SW480 (cell line): ENCODE measurements around the gene POU1F1.
"Not testable (repeated sequence)": the region's sequence is repeated elsewhere in the genome, so short reads cannot be mapped to it uniquely, and the experiment has no call there.

Experiments used
- DNase-seq: peaks from one replicate; pipeline ENCODE4 v3.0.0-alpha.2; 2016; ENCODE audit warnings: low spot score

POU1F1 gene, protein sequence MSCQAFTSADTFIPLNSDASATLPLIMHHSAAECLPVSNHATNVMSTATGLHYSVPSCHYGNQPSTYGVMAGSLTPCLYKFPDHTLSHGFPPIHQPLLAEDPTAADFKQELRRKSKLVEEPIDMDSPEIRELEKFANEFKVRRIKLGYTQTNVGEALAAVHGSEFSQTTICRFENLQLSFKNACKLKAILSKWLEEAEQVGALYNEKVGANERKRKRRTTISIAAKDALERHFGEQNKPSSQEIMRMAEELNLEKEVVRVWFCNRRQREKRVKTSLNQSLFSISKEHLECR

GRCh38 chr3:87276484-87276883, at the start of gene POU1F1:
Gene POU1F1 (minus strand): TSS chr3:87276584. CDS start chr3:87276462, 122 bp downstream.
- DNase-seq: no peak

DNA sequence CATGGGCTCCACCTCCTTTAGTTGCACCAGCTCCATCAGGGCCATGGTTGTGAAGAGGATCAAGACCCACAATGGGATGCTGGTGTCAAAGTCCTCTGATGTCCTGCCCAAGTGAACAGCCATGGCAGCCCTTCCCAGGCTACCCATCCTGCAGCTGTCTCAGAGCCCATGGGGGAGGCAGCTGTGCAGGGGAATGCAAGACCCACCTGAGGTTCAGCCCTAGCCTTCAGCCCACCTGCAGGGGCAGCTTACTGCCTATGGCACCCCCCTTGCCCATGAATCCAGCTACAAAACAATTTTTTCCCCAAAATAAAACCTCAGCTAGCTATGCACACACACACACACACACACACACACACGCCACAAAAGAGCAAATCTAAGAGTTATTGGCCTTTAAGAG, 48.2 kb upstream of the POU1F1 start:
- DNase-seq: no peak

DNA sequence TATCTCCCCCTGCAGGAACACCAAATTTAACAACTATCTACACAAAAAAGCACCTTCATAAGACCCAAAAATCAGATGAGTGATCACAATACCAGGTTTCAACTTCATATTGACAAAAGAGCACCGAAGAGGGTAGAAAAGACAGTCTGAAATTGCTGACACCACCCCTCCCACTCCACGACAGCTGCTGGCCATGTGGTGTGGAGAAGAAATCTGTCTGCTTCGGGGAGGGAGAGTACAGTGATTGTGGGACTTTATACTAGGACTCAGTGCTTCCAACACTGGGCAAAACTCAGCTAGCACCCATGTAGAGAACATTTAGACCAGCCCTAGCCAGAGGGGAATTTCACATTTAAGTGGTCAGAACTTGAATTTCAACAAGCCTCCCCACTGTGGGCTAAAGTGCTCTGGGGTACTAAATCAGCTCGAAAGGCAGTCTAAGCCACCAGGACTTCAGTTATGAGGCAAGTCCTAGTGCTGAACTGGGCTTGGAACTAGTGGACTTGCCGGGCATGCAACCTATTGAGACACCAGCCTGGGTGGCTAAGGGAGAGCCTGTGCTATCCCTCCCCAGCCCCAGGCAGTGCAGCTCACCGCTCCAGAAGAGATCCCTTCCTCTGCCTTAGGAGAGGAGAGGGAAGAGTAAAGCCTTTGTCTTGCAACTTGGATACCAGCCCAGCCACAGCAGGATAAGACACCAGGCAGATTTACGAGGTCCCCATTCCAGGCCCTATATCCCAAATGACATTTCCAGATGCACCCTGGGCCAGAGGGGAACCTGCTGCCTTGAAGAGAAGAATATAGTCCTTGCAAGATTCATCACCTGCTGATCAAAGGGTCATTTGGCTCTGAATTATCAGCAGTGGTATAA, 44.6 kb upstream of the POU1F1 start:
- DNase-seq: no peak

GRCh38 chr3:87318617-87319021, 42.2 kb upstream of the POU1F1 start:
- DNase-seq: no peak

DNA sequence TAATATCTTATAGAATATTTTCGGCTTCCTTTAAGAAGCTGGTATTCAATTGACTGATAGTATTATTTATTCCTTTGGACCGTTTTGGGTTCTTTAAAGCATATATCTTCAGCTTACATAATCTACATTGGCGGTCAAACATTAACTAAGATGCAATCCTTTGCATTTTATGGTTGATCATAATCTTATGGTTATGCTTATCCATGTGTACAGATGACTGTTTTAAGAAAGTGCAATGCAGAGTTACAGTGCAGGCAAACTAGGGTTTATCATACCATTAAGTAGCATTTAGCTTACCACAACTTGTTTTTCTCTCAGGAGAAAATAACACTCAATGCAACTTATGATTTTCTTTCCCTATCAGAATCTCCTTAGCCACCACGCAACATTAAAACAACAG, 41.4 kb upstream of the POU1F1 start:
- no peak for DNase-seq

DNA sequence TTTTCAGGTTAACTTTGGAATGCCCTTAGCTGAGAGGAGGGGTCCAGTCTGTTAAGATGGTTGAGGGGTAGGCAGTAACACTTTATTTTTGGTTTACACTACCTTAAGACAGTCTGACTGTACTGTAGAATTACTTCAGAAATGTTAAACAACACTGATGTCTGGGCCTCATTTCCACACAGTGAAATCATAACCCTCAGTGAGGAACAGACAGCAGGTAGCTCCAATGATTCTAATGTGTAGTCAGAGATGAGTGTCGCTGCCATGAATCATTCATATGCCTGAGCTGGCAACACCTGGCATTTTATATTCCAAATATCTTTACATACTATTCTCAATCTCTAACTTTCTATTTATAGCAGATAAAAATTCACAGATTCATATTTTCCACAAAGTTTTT, 37.3 kb upstream of the POU1F1 start:
- DNase-seq: no peak

DNA sequence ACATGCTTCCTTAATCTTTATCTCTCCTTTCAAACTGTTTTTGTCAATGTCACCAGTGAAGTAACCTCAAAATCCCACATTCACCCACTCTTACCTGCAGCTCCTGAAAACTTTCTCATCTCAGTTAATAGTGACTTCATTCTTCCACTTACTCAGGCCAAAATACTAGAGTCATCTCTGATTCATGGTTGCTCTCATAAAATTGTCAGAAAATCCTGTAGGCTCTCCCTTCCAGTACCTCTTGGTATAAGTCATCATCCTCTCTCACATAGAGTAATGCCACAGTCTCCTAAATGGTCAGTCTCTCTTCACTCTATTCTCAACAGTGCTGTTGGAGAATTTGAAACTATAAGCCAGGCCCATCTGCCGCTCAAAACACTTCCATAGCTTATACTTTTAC, 34.9 kb upstream of the POU1F1 start:
- no peak for DNase-seq

DNA sequence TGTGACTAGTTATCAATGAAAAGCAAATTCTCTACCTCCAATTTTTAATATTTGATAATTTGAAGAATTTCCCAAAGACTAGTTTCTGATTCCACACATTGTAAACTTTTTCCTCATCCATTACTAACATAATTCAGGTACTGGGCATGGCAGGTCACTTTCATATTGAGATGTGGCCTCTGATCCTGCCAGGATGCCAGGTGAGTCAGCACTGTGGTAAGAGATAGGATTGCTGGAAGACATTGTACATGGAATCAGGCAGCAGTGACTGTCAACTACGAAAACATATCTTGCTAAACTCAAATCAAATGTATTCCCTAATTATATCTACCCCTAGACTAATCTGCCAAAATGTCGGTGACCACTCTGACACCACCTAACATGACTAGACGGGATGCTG, 33.2 kb upstream of the POU1F1 start:
- peak; percentile 49 for DNase-seq

DNA sequence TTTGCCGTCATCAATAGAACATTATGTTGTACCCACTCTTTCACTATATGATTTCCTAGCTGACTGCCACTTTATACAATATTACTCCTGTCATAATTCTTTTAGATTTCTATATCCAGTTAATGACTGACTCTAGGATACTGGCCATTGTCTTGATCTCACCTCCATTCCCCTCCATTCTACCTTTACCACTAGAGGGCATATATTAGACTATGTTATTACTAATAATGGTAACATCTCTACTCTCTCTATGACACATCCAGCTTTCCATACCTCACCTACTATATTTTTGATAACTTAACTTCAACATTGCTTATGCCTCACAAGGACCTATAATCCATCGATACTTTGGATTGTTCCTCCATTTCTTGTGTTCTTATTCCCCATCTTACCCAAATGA, 31.4 kb upstream of the POU1F1 start:
- DNase-seq: peak; percentile 6

DNA sequence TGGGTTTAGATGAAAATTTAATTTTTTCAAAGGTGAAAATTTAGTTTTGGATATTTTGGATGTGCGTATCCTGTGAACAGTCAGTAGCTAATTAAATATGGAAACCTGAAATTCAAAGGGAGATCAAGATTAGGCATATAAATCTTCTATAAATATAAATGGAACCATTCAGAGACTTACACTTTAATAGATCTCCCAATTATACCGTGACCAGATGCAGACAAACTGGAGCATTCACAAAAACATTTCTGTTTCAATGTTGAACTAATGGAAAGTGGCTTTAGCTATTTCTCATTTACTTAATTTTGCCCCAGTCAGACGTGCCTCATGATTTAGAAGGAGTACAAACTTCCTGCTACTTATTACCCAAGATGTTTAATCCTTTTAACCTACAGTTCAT, 29.1 kb upstream of the POU1F1 start:
- no peak for DNase-seq

- not testable (repeated sequence) for DNase-seq
Observed at GRCh38 chr3:87305031-87305430, 28.6 kb upstream of the POU1F1 start.

GRCh38 chr3:87298111-87298718, 21.8 kb upstream of the POU1F1 start:
- DNase-seq: peak; percentile 62

- no peak for DNase-seq
Observed at GRCh38 chr3:87288446-87288845, 12.1 kb upstream of the POU1F1 start.

DNA sequence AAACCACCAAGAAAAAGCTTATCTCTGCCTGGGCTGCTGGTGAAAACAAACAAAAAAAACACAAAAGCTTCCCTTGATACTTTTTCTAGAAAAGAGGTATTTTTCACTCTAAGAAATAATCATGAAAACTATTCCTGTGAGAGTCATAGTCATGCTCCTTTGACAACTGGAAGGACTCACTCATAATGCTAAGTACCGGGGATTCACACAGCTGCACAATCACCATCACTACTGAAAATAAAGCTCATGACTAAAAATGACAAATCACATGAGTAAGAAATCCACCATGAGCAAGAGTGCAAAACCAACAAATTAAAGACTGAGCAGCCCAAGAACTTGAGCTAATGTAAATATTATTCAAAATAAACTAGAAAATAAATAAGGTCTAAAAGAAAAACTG, 10.6 kb upstream of the POU1F1 start:
- DNase-seq: no peak

DNA sequence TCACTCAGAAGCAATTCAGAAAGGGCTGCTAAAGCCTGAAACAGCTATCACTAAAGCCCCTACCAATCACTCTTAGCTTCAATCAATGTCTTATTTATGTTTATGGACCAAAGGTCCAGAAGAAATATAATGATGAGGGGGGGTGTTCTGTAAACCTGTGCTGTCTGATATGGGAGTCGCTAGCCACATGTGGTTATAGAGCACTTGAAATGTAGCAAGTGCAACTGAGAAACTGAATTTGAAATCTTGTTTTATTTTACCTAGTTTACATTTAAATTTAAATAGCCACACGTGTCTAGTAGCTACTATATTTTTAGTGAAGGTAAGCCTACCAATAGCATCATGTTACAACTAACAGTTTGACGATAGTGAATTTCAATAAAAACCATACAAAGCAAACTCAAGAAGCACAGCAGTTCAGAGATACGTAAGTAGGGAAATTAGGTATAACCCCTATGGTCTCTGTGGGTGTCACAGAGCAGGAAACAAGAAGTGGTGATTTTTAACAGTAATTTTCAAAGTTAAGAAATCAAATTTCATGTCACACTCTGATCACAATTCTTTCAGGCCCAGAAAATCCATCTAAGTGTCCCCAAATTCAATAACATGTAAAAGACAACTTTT, 3.6 kb downstream of the POU1F1 start:
- DNase-seq: no peak

DNA sequence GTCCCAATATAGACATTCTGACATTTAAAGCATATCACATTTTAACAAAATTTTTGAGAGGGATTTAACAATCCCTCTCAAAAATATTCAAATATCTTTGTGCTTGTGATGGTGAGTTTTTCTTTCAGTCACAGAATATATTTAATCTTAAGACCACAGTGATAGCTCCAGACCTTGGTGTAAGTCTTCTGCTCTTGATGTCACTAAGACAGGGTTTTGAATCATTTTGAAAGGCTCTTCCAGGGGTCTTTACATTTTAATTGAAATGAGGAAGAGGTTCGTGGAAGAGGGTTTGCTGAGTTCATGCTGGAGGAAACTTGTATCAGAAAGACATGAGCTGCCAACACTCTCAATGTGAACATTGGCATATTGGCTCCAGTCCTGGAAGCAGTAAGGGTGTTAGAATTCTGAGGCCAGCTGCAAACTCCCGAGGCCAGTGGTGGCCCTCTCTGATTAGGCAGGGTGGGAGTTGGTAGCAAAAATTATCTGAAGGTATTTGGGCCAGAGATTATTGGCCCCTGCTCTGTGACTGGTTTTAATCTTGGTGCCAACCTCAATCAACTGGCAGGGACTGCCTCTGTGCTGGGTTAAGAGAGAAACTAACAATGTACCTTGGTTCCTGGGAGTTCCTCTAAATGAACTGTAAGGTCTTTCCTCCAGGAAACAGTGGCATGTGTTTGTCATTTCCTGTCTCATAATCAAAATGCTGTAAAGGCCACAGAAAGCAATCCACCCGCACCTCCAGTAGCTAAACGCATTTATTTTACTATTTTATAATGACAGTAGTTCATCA, 5.3 kb downstream of the POU1F1 start:
- no peak for DNase-seq

DNA sequence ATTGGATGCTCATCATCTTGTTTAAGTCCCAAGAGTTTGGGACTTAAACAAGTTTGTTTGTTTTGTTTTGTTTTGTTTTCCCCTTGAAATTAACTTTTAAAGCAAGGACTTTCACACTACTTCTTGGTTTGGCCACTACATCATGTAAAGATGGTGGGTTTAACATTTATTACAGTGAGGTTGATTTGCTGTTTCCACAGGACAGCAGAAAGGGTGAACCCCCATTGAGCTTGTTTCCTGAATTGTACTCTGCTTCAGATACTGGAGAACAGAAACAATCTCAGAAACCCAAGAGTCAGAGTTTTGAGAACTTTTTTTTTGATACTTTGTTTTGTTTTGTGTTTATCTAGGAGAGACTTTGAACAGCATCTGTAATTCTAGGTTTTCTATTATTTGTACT, 6.7 kb downstream of the POU1F1 start:
- DNase-seq: no peak

- DNase-seq: no peak
Observed at GRCh38 chr3:87268646-87269211, 7.7 kb downstream of the POU1F1 start.

DNA sequence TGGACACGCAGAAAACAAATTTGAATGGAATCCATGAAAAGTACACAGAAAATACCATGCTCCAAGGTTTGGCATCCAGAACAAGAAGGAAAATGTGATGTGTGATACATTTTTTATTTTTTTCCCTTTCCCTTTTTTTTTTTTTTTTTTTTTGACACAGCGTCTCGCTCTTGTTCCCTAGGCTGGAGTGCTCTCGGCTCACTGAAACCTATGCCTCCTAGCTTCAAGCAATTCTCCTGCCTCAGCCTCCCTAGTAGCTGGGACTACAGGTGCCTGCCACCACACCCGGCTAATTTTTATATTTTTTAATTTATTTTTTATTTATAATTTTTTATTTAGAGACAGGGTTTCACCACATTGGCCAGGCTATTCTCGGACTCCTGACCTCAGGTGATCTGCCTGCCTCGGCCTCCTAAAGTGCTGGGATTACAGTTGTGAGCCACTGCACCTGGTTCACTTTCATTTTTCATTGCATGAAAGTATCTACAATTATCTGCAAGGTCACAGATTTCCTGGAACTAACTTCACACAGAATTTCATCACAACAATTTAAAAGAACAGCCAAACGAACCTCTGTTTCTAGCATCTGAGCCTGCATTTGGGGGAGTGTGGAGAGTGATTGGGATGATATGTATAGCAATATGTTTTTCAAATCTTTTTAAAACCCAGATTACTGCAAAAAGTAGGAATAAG, 8.3 kb downstream of the POU1F1 start:
- DNase-seq: no peak

- DNase-seq: no peak
Observed at GRCh38 chr3:87261925-87262324, 14.5 kb downstream of the POU1F1 start.

DNA sequence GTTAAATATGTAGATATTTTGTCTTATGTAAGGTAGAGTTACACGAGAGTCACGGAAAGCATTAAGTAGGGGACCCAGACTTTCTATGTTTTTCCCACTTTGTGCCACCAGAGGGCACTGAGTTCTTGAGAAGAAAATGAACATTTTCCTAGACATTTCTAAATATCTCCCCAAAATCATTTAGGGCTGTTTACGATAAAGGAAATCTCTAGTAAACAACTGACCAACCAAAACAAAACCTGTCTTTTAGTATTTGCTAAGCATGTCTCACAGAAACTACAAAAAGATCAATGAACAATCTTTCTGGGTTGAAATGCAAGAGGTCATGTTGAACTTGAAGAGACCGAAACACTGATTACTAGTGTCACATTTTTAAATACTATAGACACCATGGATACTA, 16.1 kb downstream of the POU1F1 start:
- DNase-seq: peak; percentile 39
